Left forelimb (tissue), 1 donor: ENCODE measurements around the gene ABHD15.
A peak's percentile ranks its signal among the peaks of the same experiment; 100 is the strongest.

Experiments used
- DNase-seq: peaks from one replicate; pipeline ENCODE4 v3.0.0-alpha.2; 2018; ENCODE audit warnings: low spot score

ABHD15 gene

DNA sequence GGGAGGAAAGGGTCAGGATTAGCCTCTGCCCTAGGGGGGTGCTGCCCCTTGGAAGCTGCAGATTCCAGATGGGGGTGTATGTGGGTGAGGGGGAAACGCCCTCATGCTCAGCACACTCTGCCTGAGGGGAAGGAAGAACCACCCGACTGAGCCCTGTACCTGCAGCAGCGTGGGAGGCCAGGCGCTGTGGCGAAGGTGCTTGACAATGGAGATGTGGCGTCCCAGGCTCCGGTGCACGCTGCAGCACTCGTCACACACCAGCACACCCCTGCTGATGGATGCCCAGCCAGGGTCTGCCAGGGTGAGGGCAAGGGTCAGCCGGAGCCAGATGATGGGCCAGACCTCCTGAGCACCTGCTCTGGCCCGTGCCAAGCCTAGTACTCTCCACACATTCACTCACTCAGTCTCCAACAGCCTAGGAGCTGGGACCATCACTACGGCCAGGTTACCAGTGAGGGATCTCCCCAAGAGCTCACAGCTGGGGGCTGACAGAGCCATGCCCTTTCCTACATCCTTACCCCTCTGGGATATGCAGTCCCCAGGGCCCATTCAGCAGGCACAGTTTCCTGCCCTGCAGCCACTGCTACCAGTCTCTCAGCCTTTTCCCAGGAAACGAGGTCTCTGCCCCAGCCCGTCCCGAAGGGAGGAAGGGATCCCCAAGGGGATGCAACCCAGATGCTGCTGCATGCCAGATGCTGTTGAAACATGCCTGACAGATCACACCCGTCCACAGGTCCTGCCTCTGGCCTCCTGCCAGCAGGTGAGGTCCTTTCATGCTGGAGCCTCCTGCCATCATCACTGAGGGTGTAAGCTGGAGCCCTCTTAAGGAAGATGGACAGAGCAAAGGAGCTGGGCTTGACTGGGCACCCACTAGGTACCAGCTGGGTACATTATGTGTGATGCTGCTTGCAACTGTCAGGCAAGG is 16.7 kb upstream of the ABHD15 start:
- DNase-seq: no peak

GRCh38 chr17:29582772-29583171 is 15.9 kb upstream of the ABHD15 start:
- DNase-seq: no peak

- DNase-seq: no peak
These were observed 15.5 kb upstream of the ABHD15 start for GRCh38 chr17:29582254-29582765.

DNA sequence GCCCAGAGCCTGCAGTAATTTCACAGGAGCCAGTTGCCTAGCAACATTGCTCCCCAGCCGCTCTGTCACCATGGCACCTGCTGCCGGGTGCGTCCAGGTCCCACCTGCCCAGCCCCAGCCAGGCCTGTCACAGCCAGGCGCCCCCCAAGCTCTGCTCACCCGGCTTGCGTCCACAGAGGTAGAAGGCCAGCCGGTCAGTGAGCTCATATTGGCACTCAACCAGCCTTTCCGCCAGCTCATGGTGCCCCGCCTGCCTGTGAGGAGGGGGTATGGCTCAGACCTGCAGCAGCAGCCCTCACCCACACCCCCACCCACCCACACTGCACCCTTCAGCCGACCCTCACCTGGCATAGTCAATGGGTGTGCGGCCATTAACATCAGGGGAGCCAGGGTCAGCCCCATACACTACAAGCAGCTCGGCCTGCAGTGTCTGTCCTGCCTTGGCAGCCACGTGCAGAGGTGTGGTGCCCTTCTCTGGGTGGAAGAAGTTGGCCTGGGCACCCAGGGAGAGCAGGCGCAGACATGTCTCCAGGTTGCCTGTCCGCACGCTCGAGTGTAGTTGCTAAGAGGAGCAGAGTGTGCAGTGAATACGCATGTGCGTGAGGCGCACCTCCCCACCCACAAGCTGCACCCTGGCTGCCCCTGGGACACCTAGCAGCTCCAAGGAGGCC is 14.9 kb upstream of the ABHD15 start:
- DNase-seq: no peak

- DNase-seq: no peak
These were observed 13.3 kb upstream of the ABHD15 start for GRCh38 chr17:29579866-29580771.

GRCh38 chr17:29578626-29579485 is 12.0 kb upstream of the ABHD15 start:
- DNase-seq: no peak

DNA sequence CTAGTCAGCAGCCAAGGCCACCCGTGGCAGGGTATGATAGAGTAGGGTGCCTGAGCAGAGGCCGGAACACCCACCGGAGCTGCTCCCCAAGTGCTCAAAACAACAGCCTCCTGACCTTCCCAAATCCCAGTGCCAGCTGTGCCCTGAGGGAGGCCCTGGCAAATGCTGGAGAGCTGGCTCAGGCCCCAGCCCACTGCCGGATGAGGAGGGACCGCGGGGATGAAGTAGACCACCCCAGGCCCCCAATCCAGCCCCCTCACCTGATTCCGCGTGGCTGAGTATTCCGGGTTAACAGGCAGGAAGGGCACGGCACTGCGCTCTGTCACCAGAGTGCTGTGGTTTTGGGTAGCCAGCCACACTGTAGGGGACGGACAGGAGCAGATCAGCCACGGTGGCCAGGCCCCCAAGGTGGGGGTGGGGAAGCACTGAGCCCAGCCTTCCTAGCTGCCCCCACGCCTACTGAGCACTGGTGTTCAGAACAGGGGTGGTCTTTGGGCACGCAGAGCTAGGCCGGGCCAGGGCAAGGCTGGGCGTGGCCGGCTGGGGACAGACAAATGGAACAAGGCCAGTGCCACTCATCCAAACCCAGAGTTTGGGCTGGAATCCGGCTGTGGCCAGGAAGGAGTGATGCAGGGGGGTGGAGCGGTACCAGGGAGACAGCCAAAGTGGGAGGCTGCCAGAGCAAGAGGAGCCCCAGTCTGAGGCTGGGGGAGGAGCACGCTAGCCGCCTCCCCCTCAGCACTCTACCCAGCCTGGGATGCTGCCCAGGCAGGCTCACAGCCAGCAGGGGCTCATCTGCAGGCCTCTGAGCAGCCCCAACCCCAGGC is 10.8 kb upstream of the ABHD15 start:
- no peak for DNase-seq

- DNase-seq: no peak
These were observed 10.1 kb upstream of the ABHD15 start for GRCh38 chr17:29577001-29577370.

DNA sequence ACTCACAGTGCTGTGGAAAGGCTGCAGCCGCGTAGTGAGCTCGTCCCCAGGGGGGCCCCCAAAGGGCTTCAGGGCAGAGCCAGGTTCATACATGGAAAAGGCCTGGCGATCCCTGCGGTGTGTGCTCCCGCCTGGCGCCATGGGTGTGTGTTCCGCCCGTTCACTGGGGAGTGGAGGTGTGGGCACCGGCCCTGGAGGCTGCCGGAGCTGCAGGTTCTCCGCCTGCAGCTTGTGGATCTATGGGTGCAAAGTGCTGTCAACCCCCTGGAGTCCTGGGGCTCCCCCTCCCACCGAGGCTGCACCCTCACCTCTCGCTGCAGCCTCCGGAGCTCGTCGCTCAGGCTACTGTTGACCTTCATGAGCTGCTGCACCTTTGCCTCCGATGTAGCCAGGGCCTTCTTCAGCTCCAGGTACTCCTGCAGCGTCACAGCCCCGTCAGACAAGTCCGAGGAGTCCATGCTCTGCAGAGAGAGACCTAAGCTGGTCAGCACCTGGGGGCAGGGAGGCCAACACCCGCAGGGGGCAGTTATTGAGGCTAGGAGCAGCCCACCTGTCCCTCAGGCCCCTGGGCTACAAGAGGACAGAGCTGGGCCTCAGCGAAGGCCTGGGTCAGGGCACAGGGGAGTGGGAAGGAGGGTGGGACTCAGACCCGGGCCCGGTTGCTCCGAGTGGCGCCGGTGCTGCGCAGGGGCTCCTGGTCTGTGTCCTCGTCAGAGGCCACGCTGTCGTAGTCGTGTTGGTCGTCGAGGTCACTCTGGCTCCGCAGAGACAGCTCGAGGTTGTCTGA is 9.6 kb upstream of the ABHD15 start:
- DNase-seq: no peak

- no peak for DNase-seq
These were observed 8.8 kb upstream of the ABHD15 start for GRCh38 chr17:29575511-29576213.

DNA sequence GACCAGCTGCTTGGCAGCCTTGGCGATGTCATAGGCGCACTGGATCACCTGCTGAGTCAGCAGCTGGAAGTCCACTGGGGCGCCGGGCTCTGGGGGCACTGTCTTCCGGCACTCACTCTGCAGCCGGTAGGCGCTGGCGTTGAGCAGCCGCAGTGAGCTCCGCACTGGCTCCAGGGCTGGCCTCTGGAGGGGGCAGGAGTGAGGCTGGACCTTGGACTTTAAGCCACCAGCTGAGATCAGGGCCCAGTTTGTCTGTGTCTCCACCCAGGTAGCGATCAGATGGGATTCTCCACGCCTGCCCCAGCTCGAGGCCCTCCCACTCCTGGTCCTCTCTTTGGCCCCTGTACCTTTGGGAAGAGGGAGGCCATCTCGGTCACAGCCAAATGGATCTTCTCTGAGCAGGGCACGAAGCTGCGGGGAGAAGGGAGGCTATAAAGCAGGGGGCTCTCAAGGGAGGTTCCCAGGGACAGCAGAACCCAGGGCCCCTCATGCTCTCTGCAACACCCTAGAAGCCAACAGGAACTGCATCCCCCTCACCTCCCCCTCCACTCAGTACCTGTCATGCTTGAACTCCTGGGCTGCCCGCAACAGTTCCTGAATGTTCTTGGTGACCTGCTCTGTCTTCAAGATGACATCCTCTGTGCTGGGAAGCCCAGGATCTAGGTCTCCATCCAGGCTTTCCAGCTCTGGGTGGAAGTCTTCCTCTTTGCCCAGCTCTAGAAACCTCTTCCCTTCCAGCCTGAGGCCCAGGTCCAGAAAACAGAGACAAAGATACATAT is 8.1 kb upstream of the ABHD15 start:
- DNase-seq: no peak

- no peak for DNase-seq
These were observed 7.3 kb upstream of the ABHD15 start for GRCh38 chr17:29573871-29574731.

DNA sequence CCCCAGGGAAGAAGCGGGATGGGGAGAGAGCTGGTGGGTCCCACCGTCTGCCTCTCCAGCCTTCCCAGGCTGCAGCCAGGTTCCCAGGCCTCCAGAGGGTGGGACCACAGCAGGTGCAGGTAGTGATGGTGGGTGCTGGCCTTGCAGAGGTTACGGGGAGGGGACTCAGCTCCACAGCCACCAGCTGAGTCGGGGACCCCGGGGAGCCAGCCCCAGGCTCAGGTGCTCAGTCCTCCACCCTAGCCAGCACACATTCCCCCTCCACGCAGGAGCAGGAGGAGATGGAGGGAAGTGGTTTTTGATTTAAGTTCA is 6.7 kb upstream of the ABHD15 start:
- DNase-seq: no peak

GRCh38 chr17:29572691-29573557 is 6.1 kb upstream of the ABHD15 start:
- peak; percentile 84 for DNase-seq

GRCh38 chr17:29571883-29572681 is 5.2 kb upstream of the ABHD15 start:
- peak; percentile 67 for DNase-seq
